ENCODE measurements around the gene ATP5ME.
"Not testable (repeated sequence)": the region's sequence is repeated elsewhere in the genome, so short reads cannot be mapped to it uniquely, and the experiment has no call there.

The ATP5ME gene

GRCh38 chr4:636628-637159, 37.4 kb downstream of the ATP5ME start:
- no peak overlapping the region for H3K4me3 ChIP-seq (ENCODE audit: extremely low read depth, insufficient read depth, low read length, poor library complexity, severe bottlenecking)
- WGBS, 2 experiments (ENCODE audit: insufficient coverage in 2 of 2): 86 to 89% methylated on average over 10 of the region's 13 CpGs
- no peaks in the 10 kb centered on the region for H3K4me1 ChIP-seq (ENCODE audit: control insufficient read depth, insufficient read depth, low read length, poor library complexity, severe bottlenecking)
- H3K36me3 ChIP-seq (ENCODE audit: control insufficient read depth, insufficient read depth, low read length): no peaks in the 10 kb centered on the region
- H3K9me3 ChIP-seq (ENCODE audit: control insufficient read depth, low read length): peaks cover 10% of the 10 kb centered on the region
- H3K27ac ChIP-seq (ENCODE audit: low read depth, low read length, severe bottlenecking): no peak overlapping the region

GRCh38 chr4:635851-636627, 38.0 kb downstream of the ATP5ME start:
- H3K27ac ChIP-seq (ENCODE audit: low read depth, low read length, severe bottlenecking): no peak overlapping the region
- no peaks in the 10 kb centered on the region for H3K4me1 ChIP-seq (ENCODE audit: control insufficient read depth, insufficient read depth, low read length, poor library complexity, severe bottlenecking)
- no peaks in the 10 kb centered on the region for H3K36me3 ChIP-seq (ENCODE audit: control insufficient read depth, insufficient read depth, low read length)
- peaks cover 12% of the 10 kb centered on the region for H3K9me3 ChIP-seq (ENCODE audit: control insufficient read depth, low read length)
- H3K4me3 ChIP-seq (ENCODE audit: extremely low read depth, insufficient read depth, low read length, poor library complexity, severe bottlenecking): no peak overlapping the region
- WGBS, 2 experiments (ENCODE audit: insufficient coverage in 2 of 2): 87 to 92% methylated on average over 22 of the region's 22 CpGs

DNA sequence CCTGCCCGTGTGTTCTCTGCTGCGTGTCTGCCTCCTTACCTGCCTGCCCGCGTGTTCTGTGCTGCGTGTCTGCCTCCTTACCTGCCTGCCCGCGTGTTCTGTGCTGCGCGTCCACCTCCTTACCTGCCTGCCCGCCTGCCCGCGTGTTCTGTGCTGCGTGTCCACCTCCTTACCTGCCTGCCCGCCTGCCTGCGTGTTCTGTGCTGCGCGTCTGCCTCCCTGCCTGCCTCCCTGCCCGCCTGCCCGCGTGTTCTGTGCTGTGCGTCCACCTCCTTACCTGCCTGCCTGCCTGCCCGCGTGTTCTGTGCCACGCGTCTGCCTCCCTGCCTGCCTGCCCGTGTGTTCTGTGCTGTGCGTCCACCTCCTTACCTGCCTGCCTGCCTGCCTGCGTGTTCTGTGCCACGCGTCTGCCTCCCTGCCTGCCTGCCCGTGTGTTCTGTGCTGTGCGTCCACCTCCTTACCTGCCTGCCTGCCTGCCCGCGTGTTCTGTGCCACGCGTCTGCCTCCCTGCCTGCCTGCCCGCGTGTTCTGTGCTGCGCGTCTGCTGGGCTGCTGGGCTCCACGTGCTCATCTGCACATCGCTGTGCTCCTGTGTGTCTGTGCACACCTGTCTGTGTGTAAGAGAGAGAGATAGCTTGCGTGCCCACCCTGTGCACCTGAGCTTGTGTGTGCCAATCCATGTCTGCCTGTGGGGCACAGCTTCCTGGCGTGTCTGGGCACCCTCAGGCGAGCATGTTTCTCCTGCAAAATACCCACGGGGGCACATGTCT, 38.8 kb downstream of the ATP5ME start:
- H3K4me3 ChIP-seq (ENCODE audit: extremely low read depth, insufficient read depth, low read length, poor library complexity, severe bottlenecking); H3K4me1 ChIP-seq (ENCODE audit: control insufficient read depth, insufficient read depth, low read length, poor library complexity, severe bottlenecking); H3K36me3 ChIP-seq (ENCODE audit: control insufficient read depth, insufficient read depth, low read length); H3K27ac ChIP-seq (ENCODE audit: low read depth, low read length, severe bottlenecking): not testable (repeated sequence)
- WGBS, 2 experiments (ENCODE audit: insufficient coverage in 2 of 2): 92 to 93% methylated on average over 39 to 41 of the region's 46 CpGs
- peaks cover 12% of the 10 kb centered on the region for H3K9me3 ChIP-seq (ENCODE audit: control insufficient read depth, low read length)

DNA sequence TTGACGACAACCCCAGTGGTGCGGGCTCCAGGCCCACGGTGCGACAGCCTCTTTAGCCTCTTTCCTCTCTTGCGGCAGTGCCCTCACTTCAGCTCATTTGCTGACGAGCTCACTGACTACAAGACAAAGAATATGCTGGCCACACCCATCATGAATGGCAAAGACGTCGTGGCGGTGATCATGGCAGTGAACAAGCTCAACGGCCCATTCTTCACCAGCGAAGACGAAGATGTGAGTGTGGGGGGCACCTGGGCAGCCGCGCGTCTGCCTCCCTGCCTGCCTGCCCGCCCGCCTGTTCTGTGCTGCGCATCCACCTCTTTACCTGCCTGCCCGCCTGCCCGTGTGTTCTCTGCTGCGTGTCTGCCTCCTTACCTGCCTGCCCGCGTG, 39.5 kb downstream of the ATP5ME start:
- Histone ChIP-seq H3K36me3 (ENCODE audit: control insufficient read depth, insufficient read depth, low read length) (no peaks in the 10 kb centered on the region), H3K4me3 (ENCODE audit: extremely low read depth, insufficient read depth, low read length, poor library complexity, severe bottlenecking) (no peak overlapping the region), H3K9me3 (ENCODE audit: control insufficient read depth, low read length) (peaks cover 12% of the 10 kb centered on the region), H3K4me1 (ENCODE audit: control insufficient read depth, insufficient read depth, low read length, poor library complexity, severe bottlenecking) (no peaks in the 10 kb centered on the region), H3K27ac (ENCODE audit: low read depth, low read length, severe bottlenecking) (no peak overlapping the region)
- WGBS, 2 experiments (ENCODE audit: insufficient coverage in 2 of 2): 78 to 86% methylated on average over 18 of the region's 23 CpGs

- H3K4me1 ChIP-seq (ENCODE audit: control insufficient read depth, insufficient read depth, low read length, poor library complexity, severe bottlenecking): no peaks in the 10 kb centered on the region
- 83 to 92% methylated on average over 12 to 14 of the region's 15 CpGs for WGBS, 2 experiments (ENCODE audit: insufficient coverage in 2 of 2)
- no peaks in the 10 kb centered on the region for H3K36me3 ChIP-seq (ENCODE audit: control insufficient read depth, insufficient read depth, low read length)
- H3K4me3 ChIP-seq (ENCODE audit: extremely low read depth, insufficient read depth, low read length, poor library complexity, severe bottlenecking): no peak overlapping the region
- H3K27ac ChIP-seq (ENCODE audit: low read depth, low read length, severe bottlenecking): no peak overlapping the region
- H3K9me3 ChIP-seq (ENCODE audit: control insufficient read depth, low read length): peaks cover 12% of the 10 kb centered on the region
Measured at GRCh38 chr4:633976-634598, 40.0 kb downstream of the ATP5ME start.

- 74 to 78% methylated on average over 7 to 8 of the region's 9 CpGs for WGBS, 2 experiments (ENCODE audit: insufficient coverage in 2 of 2)
- H3K4me1 ChIP-seq (ENCODE audit: control insufficient read depth, insufficient read depth, low read length, poor library complexity, severe bottlenecking): no peaks in the 10 kb centered on the region
- H3K27ac ChIP-seq (ENCODE audit: low read depth, low read length, severe bottlenecking): no peak overlapping the region
- no peaks in the 10 kb centered on the region for H3K36me3 ChIP-seq (ENCODE audit: control insufficient read depth, insufficient read depth, low read length)
- no peak overlapping the region for H3K4me3 ChIP-seq (ENCODE audit: extremely low read depth, insufficient read depth, low read length, poor library complexity, severe bottlenecking)
- H3K9me3 ChIP-seq (ENCODE audit: control insufficient read depth, low read length): peaks cover 12% of the 10 kb centered on the region
Measured at GRCh38 chr4:633406-633805, 40.7 kb downstream of the ATP5ME start.

DNA sequence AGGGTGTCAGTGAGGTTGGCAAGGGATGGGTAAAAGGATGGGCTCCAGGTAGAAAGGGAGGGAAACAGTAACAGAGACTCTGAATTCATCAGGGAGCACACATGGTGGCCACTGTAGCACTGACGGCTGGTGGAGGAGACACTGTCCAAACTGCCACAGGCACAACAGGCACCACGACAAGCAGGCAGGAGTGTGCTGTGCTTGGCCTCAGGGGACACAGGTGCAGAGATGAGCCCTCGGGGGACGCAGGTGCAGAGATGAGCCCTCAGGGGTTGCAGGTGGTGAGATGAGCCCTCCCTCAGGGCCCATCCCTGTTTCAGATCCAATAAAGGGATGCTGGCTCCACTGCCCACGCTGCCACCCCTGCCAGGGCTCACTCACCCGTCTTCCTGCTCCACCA, 41.1 kb downstream of the ATP5ME start:
- Histone ChIP-seq H3K4me1 (ENCODE audit: control insufficient read depth, insufficient read depth, low read length, poor library complexity, severe bottlenecking) (no peaks in the 10 kb centered on the region), H3K9me3 (ENCODE audit: control insufficient read depth, low read length) (peaks cover 12% of the 10 kb centered on the region), H3K27ac (ENCODE audit: low read depth, low read length, severe bottlenecking) (no peak overlapping the region), H3K4me3 (ENCODE audit: extremely low read depth, insufficient read depth, low read length, poor library complexity, severe bottlenecking) (no peak overlapping the region), H3K36me3 (ENCODE audit: control insufficient read depth, insufficient read depth, low read length) (no peaks in the 10 kb centered on the region)
- WGBS, 2 experiments (ENCODE audit: insufficient coverage in 2 of 2): 86 to 95% methylated on average over 6 of the region's 6 CpGs

- WGBS, 2 experiments (ENCODE audit: insufficient coverage in 2 of 2): 88 to 89% methylated on average over 9 to 13 of the region's 16 CpGs
- Histone ChIP-seq H3K4me3 (ENCODE audit: extremely low read depth, insufficient read depth, low read length, poor library complexity, severe bottlenecking) (no peak overlapping the region), H3K9me3 (ENCODE audit: control insufficient read depth, low read length) (peaks cover 12% of the 10 kb centered on the region), H3K27ac (ENCODE audit: low read depth, low read length, severe bottlenecking) (no peak overlapping the region), H3K36me3 (ENCODE audit: control insufficient read depth, insufficient read depth, low read length) (no peaks in the 10 kb centered on the region), H3K4me1 (ENCODE audit: control insufficient read depth, insufficient read depth, low read length, poor library complexity, severe bottlenecking) (no peaks in the 10 kb centered on the region)
Measured at GRCh38 chr4:632196-632790, 41.8 kb downstream of the ATP5ME start.

DNA sequence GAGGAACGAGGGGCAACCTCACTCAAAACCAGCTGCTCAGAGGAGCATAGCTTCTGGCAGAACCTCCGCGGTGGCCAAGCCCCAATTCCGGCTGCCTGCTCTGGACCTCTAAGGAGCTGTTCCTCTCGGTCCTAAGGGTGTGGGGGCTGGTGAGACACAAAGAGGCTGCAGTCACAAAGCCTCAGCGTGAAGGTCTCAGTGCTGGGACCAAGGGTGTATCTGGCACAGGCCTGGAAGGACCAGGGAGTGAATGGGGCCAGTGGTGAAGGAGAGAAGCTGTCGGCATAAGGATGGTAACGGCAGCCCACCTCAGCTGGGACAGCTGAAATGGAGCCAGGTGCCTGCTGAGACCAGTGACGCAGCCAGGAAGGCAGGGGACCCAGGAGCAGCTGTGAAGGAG, 43.4 kb downstream of the ATP5ME start:
- Histone ChIP-seq H3K4me3 (ENCODE audit: extremely low read depth, insufficient read depth, low read length, poor library complexity, severe bottlenecking) (no peak overlapping the region), H3K4me1 (ENCODE audit: control insufficient read depth, insufficient read depth, low read length, poor library complexity, severe bottlenecking) (no peaks in the 10 kb centered on the region), H3K9me3 (ENCODE audit: control insufficient read depth, low read length) (peaks cover 12% of the 10 kb centered on the region), H3K36me3 (ENCODE audit: control insufficient read depth, insufficient read depth, low read length) (no peaks in the 10 kb centered on the region), H3K27ac (ENCODE audit: low read depth, low read length, severe bottlenecking) (no peak overlapping the region)
- WGBS, 2 experiments (ENCODE audit: insufficient coverage in 2 of 2): 87 to 91% methylated on average over 5 to 9 of the region's 9 CpGs

DNA sequence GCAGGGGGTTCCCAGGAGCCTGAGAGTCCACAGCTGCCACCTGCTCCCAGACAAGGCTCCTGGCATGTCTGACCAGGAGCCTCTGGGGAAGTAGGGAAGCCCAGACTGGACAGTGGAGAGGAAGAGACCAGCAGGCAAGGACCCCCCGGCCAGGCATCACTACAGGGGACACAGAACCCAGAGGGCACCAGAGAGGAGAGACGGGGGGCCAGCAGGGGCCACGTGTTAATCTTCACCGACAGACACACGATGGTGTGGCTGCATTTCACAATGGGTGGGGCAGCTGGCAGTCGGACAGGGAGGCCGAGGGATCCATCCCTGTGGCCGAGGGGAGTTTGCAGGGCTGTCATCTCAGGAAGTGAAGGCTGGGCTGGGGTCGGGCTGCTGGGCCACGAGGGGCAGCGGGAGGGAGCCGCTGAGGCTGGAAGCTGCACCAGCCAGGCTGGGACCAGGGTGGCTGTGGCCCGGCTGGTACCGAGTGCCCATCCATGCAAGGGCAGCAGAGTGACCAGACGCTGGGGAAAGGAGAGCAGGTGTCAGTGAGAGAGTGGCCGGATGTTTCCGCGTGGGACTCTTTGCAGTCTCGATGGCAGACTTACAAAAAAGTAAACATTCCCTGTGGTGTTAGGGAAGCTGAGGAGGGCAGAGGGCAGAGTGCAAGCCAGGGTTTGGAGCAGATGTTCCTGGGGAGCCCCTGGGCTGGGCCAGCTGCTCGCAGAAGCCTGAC, 44.0 kb downstream of the ATP5ME start:
- Histone ChIP-seq H3K27ac (ENCODE audit: low read depth, low read length, severe bottlenecking) (no peak overlapping the region), H3K4me1 (ENCODE audit: control insufficient read depth, insufficient read depth, low read length, poor library complexity, severe bottlenecking) (peaks cover 3% of the 10 kb centered on the region), H3K36me3 (ENCODE audit: control insufficient read depth, insufficient read depth, low read length) (no peaks in the 10 kb centered on the region), H3K9me3 (ENCODE audit: control insufficient read depth, low read length) (peaks cover 12% of the 10 kb centered on the region), H3K4me3 (ENCODE audit: extremely low read depth, insufficient read depth, low read length, poor library complexity, severe bottlenecking) (no peak overlapping the region)
- 82 to 86% methylated on average over 17 to 20 of the region's 20 CpGs for WGBS, 2 experiments (ENCODE audit: insufficient coverage in 2 of 2)

Measured in mesodermal cell (in vitro differentiated cells).